GM19467 (cell line): ENCODE measurements around the gene LZTR1.
"Not testable (repeated sequence)": the region's sequence is repeated elsewhere in the genome, so short reads cannot be mapped to it uniquely, and the experiment has no call there.

Experiments used
- ATAC-seq: cut with Tn5 transposase; IDR thresholded peaks from one replicate; pipeline ENCODE4 v1.9.1; 2021; ENCODE audit warnings: mild to moderate bottlenecking, moderate library complexity; ENCODE audit not compliant: unreplicated experiment

The LZTR1 gene

DNA sequence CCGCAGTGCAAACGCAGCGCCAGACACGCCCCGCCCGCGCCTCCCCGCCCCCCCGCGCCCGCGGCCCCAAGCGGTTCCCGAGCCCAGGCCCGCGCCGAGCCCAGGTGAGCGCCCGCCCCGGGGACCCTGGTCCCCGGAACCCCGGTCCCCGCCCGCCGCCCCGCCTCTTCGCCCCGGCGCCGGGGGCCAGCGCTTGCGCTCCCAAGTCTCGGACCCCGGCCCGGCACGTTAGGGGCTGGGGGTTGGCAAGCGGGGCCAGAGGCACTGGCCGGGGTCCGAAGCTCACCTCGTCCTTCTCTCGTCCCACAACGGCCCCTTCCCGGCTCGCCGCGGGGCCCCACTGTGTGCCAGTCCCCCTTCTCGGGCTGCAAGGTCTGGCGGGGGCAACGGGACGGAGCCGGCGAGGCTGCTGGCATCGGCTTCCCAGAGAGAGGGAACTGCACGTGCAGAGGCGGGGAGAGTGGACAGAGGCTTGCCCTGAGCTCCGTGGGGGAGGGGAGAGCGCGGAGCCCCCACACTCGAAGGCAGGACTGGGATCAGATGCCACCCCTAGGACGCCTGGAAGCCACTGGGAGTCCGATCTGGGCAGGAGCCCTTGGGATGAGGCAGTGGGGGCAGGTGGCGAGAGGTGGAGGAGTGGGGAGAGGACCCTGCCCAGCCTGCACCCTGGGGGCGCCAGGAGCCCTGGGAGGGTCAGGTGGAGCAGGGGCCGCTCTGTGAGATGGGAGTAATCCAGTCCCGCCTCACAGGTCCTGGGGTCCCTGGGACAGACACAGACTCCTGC lies 16.8 kb upstream of the LZTR1 start:
- ATAC-seq: no peak

DNA sequence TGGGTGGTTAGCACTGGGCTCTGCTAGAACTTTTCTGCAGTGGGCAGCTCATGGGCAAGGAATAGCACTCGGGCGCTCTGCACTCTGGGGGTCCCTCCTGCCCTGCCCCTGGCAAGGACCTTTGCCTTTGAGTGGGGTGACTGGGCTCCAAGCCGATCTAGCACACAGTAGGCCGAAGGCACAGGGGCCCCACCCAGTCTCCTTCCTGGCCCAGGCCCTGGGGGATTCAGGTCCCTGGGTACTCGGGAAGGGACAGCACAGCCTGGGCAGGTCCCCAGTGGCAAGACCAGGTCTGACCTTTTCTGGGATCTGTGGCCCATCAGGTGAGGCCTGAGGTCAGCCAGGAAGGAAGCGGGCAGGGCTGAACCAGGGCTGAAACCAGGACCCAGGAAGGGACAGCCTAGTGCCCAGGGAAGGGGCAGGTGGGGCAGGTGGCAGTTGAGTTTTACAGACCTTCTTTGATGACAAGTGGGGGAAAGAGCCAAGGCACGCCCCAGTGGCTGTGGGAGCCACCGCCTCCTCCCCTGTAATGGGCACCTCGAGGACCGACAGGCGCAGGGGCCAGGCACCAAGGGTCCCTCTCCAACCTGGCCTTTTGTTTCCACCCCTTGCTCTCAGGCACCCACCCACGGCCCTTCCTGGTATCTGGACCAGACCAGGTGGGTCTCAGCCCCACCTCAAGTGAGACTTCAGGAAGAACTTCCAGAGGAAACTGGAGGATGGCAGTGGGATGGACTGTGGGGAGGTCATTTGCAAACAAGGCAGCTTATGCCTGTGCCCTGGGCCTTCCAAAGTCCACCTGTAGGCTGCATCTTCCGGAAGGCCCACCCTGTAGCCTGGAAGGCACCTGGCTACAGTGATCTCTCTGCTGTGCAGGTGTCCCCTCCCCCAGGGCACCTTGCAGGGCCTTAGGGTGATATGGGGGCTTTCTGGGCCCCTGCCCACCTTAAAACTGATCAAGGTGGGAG lies 15.9 kb upstream of the LZTR1 start:
- ATAC-seq: no peak

DNA sequence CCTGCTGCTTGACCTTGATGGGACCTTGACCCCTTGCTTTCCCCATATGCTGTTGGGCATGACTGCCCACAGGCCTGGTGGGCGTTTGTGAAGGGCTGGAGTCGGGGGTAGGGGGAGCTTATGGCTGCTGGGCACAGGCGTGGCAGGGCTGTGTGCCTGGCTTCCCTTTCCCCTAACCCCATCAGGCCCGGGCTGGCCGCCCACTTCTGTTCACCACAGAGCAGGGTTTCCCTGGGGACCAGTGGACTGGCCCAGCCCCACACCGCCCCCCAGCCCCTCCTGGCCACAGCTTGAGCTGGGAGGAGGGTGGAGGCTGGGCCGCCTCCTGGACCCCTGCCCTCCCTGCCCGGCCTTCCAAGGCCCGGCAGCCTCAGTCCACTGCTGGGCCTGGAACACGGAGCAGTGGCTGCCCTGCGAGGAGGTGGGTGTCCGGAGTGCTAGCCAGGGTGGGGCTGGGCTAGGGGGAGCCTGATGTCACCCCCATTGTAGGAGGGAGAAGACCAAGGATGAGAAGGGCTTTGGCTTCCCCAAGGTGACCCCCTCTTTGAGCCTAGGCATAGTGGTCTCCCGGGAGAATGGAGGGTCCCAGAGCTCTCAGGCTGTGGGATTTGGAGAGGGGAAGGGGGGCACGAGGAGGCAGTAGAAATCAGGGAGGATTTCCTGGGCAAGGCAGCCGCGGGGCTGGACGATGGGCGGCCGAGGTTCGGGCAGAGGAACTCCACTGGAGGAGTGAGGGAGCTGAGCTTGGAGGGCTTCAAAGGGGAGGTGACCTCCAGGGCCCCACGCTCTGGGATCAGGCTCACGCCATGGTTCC lies 15.0 kb upstream of the LZTR1 start, which contains the start of gene AIFM3:
AIFM3 (plus strand) TSS at position 373 of the 814 bp plus-strand sequence. CDS start 690 bp downstream, outside the sequence.
- no peak for ATAC-seq

DNA sequence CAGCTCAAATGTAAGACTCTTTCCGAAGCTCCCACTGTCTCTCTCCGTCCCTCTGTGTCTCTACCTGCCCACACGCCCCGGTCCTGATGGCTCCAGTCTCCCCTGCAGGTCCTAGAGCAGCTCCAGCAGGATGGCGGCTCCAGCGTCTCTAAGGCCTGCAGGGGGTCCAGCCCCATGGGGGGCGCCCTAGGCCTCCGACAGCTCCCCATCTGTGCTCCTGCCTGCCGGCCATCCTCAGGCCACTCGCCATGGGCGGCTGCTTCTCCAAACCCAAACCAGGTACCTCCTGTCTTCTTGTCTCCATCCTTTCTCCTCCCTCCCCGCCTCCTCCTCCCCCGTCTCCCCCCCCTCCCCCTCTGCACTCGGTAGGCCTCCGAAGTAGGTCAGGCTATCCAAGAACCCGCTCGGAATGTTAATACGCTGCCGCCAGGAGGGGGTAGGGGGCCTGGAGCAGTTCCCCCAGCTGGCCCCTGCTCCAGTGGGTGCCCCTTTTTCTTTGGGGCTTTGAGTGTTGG lies 14.3 kb upstream of the LZTR1 start:
- no peak for ATAC-seq

DNA sequence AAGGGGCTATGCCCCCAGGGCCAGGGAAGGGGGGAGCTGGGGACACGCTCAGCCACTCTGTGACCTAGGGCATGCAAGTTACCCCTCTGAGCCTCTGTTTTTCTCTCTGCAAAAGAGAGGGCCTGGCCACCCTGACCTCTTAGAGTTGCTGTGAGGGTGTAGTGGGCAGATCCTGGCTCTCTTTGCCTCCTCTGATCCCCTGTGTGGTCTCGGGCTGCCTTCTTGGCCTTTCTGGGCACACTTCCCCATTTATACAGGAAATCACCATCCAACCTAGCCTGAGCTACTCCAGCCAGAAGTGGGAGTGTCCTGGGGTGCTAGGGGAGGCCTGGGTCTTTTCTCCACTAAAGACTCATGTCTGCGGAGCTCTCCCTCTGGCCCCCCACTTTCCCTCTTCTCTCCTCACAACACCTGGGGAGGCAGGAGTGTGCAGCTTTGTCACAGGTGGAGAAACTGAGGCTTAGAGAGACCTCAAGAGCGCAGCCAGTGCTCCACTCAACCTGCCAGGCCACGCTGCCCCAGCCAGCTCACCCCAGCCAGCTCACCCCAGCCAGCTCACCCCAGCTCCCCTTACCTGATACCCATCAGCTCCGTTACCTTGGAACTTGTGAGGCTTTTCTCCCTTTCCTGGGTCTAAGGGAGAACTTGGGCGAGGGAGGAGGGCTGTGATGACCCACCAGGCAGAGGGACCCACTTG lies 13.7 kb upstream of the LZTR1 start:
- no peak for ATAC-seq

DNA sequence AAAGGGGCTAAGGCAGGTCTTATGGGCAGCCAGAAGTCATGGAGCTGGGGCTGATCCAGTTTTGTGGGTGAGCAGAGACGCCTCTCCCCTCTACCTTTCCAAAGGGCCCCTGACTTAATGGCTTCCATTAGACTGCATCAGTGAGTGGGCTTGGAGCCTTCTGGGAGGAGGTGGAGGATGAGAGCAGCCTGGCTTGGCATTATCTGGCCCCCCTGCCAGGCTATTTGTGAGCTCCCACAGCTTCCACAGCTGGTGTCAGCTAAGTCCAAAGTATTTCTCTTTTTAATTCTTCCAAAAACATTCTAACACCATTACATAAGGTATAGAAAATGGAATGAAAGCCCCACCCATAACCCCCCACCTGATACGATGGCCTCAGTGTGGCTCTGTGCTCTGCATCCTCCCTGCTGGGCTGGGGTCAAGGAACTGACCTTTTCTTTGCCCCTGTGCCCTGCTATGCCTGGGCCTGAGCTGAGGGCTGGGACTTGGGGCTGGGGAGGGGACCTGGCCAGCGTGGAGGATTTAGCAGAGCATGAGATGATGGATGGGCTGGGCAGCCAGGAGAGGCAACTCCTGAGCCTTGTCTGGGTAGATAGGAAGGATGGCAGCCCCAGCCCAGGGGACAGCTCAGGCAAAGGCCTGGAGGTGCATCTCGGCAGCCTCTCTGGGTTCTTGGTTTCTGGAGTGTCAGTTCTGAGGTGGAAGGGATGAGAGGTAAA lies 11.0 kb upstream of the LZTR1 start:
- no peak for ATAC-seq

DNA sequence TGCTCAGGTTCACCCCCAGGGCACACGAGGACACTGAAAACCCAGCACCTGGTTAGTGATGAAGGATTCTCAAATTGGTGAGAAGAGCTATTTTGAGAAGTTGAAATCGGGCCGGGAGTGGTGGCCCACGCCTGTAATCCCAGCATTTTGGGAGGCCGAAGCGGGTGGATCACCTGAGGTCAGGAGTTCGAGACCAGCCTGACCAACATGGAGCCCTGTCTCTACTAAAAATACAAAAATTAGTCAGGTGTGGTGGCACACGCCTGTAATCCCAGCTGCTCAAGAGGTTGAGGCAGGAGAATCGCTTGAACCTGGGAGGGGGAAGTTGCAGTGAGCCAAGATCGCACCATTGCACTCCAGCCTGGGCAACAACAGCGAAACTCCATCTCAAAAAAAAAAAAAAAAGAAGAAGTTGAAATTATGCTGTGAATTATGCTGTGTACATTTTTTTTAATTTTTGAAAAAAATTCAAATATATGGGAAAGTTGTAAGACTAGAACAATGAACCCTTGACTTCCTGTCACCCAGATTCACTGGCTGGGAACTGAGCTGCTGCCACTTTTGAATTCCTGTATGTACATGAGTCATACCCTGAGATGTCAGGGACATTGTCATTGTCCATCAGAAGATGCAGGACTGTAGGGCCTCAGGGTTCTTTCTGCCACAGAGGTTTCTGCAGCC lies 9.9 kb upstream of the LZTR1 start:
- ATAC-seq: not testable (repeated sequence)

DNA sequence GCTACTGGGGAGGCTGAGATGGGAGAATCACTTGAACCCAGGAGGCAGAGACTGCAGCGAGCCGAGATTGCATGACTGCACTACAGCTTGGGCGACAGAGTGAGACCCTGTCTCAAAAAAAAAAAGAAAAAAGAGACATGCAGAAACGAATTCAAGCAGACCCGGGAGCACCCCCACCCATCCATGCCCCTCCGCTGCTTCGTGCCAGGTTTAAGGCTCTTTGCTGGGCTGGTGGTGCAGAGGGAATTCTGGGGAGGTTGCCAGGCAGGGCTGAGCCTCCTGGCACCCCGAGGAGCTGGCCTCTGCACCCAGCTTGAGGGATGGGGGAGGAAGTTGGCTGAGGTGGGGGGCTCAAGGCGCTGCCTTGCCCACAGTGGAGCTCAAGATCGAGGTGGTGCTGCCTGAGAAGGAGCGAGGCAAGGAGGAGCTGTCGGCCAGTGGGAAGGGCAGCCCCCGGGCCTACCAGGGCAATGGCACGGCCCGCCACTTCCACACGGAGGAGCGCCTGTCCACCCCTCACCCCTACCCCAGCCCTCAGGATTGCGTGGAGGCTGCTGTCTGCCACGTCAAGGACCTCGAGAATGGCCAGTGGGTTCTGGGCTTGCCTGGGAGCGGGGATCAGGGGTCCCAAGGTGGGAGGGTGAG lies 9.0 kb upstream of the LZTR1 start:
- ATAC-seq: no peak

DNA sequence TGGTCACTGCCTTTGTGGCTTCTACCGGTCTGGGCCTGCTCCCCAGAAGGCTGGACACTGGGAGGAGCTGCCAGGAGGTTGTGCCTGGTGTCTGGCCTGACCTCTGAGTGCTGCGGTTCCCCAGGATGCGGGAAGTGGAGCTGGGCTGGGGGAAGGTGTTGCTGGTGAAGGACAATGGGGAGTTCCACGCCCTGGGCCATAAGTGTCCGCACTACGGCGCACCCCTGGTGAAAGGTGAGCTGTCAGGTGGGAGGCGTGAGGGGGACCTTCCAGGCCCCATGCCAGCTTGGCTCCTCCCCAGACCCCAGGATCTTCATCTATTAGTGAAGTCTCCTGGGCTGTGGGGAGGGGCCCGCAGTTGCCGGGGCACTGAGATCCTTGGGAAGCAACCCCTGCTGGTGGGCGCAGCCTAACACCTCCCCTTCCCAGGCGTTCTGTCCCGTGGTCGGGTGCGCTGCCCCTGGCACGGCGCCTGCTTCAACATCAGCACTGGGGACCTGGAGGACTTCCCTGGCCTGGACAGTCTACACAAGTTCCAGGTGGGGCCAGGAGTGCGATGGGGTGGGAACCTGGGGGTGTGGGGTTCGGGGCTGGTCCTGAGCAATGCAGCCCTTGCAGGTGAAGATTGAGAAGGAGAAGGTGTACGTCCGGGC lies 8.3 kb upstream of the LZTR1 start:
- ATAC-seq: no peak

DNA sequence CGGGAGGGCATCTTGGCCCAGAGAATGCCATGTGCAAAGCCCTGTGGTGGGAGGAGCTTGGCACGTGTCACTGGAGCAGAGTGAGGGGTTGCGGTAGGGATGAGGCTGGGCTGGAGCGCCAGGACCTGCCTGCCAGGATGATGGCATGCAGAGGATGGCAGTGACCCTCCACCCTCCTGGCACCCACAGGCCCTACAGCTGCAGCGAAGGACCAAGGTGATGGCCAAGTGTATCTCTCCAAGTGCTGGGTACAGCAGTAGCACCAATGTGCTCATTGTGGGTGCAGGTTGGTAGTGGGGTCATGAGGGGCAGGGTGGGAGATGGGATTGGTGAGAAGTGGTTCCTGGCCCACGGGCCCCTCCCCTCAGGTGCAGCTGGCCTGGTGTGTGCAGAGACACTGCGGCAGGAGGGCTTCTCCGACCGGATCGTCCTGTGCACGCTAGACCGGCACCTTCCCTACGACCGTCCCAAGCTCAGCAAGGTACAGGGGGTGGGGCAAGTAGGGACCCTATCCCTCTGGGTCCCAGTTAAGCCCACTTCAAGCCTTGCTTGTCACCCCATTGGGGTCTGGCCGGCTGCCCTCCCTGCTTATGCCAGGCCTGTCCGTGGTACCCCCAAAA lies 7.7 kb upstream of the LZTR1 start:
- no peak for ATAC-seq

DNA sequence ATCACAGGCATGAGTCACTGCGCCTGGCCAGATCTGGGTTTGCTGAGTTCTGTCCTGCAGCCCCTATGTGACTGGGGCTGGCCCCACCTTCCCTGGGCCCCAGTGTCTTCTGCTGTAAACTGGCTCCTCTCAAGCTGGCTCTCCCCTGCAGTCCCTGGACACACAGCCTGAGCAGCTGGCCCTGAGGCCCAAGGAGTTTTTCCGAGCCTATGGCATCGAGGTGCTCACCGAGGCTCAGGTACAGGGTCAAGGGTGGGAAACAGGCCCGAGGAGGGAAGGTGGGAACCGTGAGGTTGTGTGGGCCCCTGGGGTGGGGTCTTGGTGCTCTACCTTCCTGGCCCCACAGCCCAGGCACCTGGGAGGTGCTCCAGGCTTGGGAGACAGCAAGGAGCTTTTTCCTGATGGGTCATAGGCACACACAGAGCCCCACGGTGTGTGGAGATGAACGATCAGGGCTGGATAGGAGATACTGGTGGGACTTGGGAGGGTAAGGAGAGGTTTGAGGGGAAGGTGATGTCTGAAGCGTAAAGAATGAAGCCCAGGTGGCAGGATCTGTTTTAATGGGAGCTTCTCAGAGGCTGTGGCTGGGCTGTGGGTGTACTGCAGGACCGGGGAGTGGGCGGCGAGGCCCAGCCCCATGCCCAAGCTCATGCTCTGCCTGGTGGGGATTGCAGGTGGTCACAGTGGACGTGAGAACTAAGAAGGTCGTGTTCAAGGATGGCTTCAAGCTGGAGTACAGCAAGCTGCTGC lies 6.4 kb upstream of the LZTR1 start:
- no peak for ATAC-seq

DNA sequence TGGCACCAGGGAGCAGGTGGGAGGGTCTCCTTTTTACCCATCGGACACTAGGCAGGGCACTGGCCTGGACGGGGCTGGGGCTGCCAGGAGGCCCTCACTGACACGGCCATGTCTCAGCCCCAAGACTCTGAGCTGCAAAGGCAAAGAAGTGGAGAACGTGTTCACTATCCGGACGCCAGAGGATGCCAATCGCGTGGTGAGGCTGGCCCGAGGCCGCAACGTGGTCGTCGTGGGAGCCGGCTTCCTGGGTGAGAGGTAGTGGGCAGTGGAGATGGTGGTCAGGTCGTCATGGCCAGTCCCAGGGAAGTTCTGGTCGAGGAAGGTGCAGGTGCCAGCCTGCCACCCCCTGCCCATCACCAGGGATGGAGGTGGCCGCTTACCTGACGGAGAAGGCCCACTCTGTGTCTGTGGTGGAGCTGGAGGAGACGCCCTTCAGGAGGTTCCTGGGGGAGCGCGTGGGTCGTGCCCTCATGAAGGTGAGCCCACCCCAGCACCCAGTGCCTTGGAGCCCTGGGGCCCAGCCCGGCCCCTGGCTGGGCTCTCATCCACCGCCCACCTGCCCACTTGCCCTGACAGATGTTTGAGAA lies 5.7 kb upstream of the LZTR1 start:
- no peak for ATAC-seq

DNA sequence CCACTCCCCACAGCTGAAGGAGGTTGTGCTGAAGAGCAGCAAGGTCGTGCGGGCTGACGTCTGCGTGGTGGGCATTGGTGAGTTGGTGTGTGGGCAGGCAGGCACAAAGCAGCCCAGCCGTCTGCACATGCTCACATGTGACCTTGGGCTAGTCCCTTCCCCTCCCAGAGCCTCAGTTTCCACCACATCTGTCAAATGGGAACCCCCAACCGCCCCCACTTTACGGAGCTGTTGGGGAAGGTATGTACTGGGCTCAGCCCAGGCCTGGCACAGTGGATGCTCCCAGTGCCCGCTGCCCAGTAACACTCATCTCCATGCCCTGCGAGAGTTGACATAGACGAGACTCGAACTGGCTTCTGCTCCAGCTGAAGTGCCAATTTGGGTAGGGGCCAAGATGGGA lies 5.1 kb upstream of the LZTR1 start:
- no peak for ATAC-seq

DNA sequence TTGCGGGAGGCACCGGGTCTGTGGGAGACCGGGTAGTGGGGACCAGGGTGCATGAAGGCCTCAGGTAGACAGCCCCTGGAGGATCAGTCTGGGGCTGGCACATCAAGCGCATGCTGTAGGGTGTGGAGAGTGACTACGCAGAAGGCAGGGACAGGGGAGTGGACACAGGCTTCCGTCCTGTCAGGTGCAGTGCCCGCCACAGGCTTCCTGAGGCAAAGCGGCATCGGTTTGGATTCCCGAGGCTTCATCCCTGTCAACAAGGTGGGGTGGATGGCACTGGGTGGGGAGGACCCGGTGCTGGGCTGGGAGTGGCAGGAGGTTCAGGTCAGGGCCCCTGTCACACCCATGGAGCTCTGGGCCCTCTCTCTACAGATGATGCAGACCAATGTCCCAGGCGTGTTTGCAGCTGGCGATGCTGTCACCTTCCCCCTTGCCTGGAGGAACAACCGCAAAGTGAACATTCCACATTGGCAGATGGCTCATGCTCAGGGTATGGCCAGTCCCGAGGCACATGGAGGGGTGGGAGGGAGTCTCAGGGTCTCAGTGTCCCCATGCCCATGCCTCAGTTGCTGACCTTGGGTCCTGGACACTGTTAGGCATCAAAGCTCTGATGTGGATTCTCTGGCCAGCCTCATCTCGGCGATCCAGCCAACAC lies 4.5 kb upstream of the LZTR1 start:
- no peak for ATAC-seq

DNA sequence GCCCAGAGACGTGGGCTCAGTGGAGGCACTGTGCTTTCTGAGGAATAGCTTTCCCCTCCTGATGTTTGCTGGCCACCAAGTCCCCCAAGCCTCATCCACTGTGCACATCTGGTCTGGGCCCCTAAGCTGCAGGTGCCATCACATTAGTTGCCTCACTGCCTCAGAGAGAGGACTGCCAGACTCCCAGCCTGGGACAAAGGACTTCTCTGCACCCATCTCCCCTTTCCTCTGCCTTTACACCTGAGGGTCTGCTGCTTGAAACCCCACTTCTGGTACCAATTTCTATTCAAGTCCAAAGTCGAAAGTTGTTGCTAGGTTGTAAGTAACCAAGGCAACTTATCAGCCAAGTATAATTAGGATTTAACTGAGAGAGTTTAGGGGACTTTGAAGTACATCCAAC lies 3.7 kb upstream of the LZTR1 start:
- no peak for ATAC-seq

DNA sequence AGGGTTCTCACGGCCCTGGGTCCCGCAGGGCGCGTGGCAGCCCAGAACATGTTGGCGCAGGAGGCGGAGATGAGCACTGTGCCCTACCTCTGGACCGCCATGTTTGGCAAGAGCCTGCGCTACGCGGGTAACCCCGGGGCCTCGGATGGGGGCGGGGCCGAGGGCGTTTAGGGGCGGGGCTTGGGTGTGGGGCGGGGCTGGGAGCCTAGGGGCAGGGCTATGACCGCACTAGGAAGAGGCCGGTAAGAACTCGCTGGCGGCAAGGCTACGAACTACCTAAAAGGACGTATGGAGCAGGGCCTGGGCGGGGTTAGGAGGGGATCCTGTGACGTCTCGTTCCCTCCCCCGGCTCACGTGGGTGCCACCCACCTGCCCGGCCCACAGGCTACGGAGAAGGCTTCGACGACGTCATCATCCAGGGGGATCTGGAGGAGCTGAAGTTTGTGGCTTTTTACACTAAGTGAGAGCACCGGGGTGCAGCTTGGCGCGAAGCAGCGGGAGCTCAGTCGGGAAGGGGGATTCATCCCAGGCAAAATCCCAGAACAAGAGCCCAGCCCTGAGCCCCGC lies 2.8 kb upstream of the LZTR1 start:
- no peak for ATAC-seq
